CD8-positive, alpha-beta memory T cell (primary cell): ENCODE data around the gene AP5B1. TPM values are rescaled to one million over a fixed set of nuclear protein-coding genes. Genes with fewer than 3 reads are reported as not detected.
A peak's percentile ranks its signal among the peaks of the same experiment; 100 is the strongest.

Experiments
- CTCF ChIA-PET: fragments of 350-600 bp; sonication (Branson Sonifier 250); formaldehyde crosslinking; loops from one replicate; lab custom pipeline; 2021; ENCODE audit warnings: antibody characterized with exemption; lab: Charles Lee
- POLR2A ChIA-PET: fragments of 350-600 bp; sonication (Branson Sonifier 250); formaldehyde crosslinking; loops from one replicate; lab custom pipeline; 2021; ENCODE audit warnings: antibody characterized with exemption; lab: Charles Lee
- DNase-seq, 5 donors: peaks; one replicate each; pipeline versions ENCODE4 v3.0.0 to v3.0.0-alpha.2; 2020 to 2022; ENCODE audit warnings: mixed read lengths in 1 of 5
- H3K27ac ChIP-seq: one replicate; pipeline ENCODE4 v1.7.0; 2013; ENCODE audit warnings: low read depth, mild to moderate bottlenecking, low read length, moderate library complexity
- H3K27me3 ChIP-seq: 2 replicates; pipeline ENCODE4 v1.7.0; 2013; ENCODE audit warnings: low read length, mild to moderate bottlenecking; ENCODE audit not compliant: insufficient read depth, poor library complexity, severe bottlenecking
- H3K36me3 ChIP-seq: 2 replicates; pipeline ENCODE4 v1.7.0; 2013; ENCODE audit warnings: mild to moderate bottlenecking, low read length, moderate library complexity; ENCODE audit not compliant: insufficient read depth
- H3K4me1 ChIP-seq: 2 replicates; pipeline ENCODE4 v1.7.0; 2013; ENCODE audit warnings: mild to moderate bottlenecking, low read length, moderate library complexity; ENCODE audit not compliant: insufficient read depth
- H3K4me3 ChIP-seq: 2 replicates; pipeline ENCODE4 v1.7.0; 2013; ENCODE audit warnings: mild to moderate bottlenecking, low read length
- H3K9me3 ChIP-seq: 2 replicates; pipeline ENCODE4 v1.7.0; 2013; ENCODE audit warnings: mild to moderate bottlenecking, low read length
- H3K27ac Mint-ChIP-seq, 8 donors: one replicate each; pipeline ENCODE4 v1.8.0; 2020 to 2021; ENCODE audit warnings: mixed read lengths in 8 of 8, mild to moderate bottlenecking in 6 of 8, inconsistent platforms in 3 of 8, moderate library complexity in 3 of 8
- H3K27me3 Mint-ChIP-seq, 2 donors: one replicate each; pipeline ENCODE4 v1.8.0; 2020 to 2021; ENCODE audit warnings: mixed read lengths in 2 of 2, mild to moderate bottlenecking in 1 of 2, moderate library complexity in 1 of 2
- H3K36me3 Mint-ChIP-seq, 3 donors: one replicate each; pipeline ENCODE4 v1.8.0; 2020 to 2021; ENCODE audit warnings: mixed read lengths in 3 of 3, inconsistent platforms in 1 of 3, mild to moderate bottlenecking in 1 of 3
- H3K4me1 Mint-ChIP-seq, 3 donors: one replicate each; pipeline ENCODE4 v1.8.0; 2020 to 2021; ENCODE audit warnings: mixed read lengths in 3 of 3, inconsistent platforms in 1 of 3, mild to moderate bottlenecking in 1 of 3
- H3K4me3 Mint-ChIP-seq, 7 donors: one replicate each; pipeline ENCODE4 v1.8.0; 2020 to 2021; ENCODE audit warnings: mixed read lengths in 7 of 7, mild to moderate bottlenecking in 6 of 7, moderate library complexity in 4 of 7, inconsistent platforms in 2 of 7
- H3K9me3 Mint-ChIP-seq, 5 donors: one replicate each; pipeline ENCODE4 v1.8.0; 2020 to 2022; ENCODE audit warnings: mixed read lengths in 5 of 5, mild to moderate bottlenecking in 3 of 5, moderate library complexity in 2 of 5, inconsistent platforms in 1 of 5
- polyA plus RNA-seq: library from polyadenylated mRNA; unstranded; fragments of 300-500 nt; fragmentation: Illumina TruSeq; gene quantifications from one replicate; pipeline ENCODE4 v1.2.3, GENCODE V29; 2021
- total RNA-seq, 2 experiments: library from RNA; stranded (reverse); gene quantifications; one replicate each; pipeline ENCODE4 v1.2.3, GENCODE V29; 2021

Gene AP5B1
- total RNA-seq (10 to 100 TPM; 16.2 to 17.4 TPM), polyA plus RNA-seq (18.1 TPM)

DNA sequence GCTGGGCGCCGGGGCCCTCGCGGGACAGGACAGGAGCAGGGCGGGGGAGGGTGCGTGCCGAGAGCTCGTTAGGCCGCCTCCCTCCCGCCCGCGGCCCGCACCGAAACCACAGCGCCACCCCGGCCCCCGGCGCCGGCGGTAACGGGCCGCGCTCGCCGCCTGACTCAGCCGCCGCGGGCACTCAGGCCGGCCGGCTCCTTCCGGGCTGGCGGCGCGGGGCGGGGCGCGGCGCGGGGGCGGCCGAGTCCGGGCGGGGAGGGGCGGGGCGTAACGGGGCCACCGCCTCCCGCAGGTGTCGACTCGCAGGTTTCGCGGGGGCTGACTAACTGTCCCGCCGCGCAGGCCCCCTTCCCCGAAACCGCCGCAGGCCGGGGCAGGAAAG is at the start of gene AP5B1:
Gene AP5B1, minus strand, starts transcription at position 207 of the 382 bp plus-strand sequence. CDS start 385 bp downstream, outside the sequence.
- peak within 1 kb of the TSS; percentile 76 for H3K4me3 ChIP-seq
- Mint-ChIP-seq H3K4me3 (peak within 1 kb of the TSS; percentile 68 to 92 (median 84)), H3K36me3 (peaks cover 0 to 27% (median 0%) of the 10 kb centered on the region in 3 donors), H3K9me3 (no peaks in the 10 kb centered on the region), H3K27me3 (peaks cover 3 to 4% of the 10 kb centered on the region in 2 donors), H3K4me1 (peaks cover 9 to 42% (median 14%) of the 10 kb centered on the region in 3 donors), H3K27ac (peak within 1 kb of the TSS in 7 of 8 donors; percentile 23 to 87 (median 61))
- no peaks in the 10 kb centered on the region for H3K36me3 ChIP-seq
- CTCF ChIA-PET, result interaction anchor here (0.6 to 3.8 kb wide), 19 partner anchors 8 to 740 kb away, joined by 3 to 47 read pairs (median 6); partner anchors contain the start of genes CCDC85B, FIBP, KAT5 and MUS81
- POLR2A ChIA-PET, result interaction anchor here (0.5 to 1.0 kb wide), 4 partner anchors 37 to 367 kb away, joined by 3 to 5 read pairs (median 4); partner anchors contain the start of genes RELA and RNASEH2C
- peak; percentile 67 to 82 (median 70) for DNase-seq
- peaks cover 20% of the 10 kb centered on the region for H3K4me1 ChIP-seq
- H3K27ac ChIP-seq, result peak within 1 kb of the TSS; percentile 64
- no peaks in the 10 kb centered on the region for H3K27me3 ChIP-seq
- H3K9me3 ChIP-seq, result no peaks in the 10 kb centered on the region

GRCh38 chr11:65829459-65829858 is 48.7 kb upstream of the AP5B1 start:
- Mint-ChIP-seq H3K4me1 (peaks cover 8 to 14% (median 13%) of the 10 kb centered on the region in 3 donors), H3K36me3 (no peaks in the 10 kb centered on the region), H3K27me3 (peaks cover 0 to 2% of the 10 kb centered on the region in 2 donors), H3K4me3 (no peak overlapping the region), H3K9me3 (no peaks in the 10 kb centered on the region), H3K27ac (no peak overlapping the region)
- DNase-seq, result no peak
- Histone ChIP-seq H3K4me3 (no peak overlapping the region), H3K27ac (no peak overlapping the region), H3K4me1 (peaks cover 14% of the 10 kb centered on the region), H3K27me3 (no peaks in the 10 kb centered on the region), H3K36me3 (no peaks in the 10 kb centered on the region), H3K9me3 (no peaks in the 10 kb centered on the region)
- ChIA-PET POLR2A (interaction anchor here (0.6 kb wide), 1 partner anchor 1016 kb away, joined by 3 read pairs; no protein-coding TSS in a partner anchor), CTCF (interaction anchor here (1.0 to 1.1 kb wide), 2 partner anchors 60 to 204 kb away, joined by 3 to 6 read pairs; no protein-coding TSS in a partner anchor)

DNA sequence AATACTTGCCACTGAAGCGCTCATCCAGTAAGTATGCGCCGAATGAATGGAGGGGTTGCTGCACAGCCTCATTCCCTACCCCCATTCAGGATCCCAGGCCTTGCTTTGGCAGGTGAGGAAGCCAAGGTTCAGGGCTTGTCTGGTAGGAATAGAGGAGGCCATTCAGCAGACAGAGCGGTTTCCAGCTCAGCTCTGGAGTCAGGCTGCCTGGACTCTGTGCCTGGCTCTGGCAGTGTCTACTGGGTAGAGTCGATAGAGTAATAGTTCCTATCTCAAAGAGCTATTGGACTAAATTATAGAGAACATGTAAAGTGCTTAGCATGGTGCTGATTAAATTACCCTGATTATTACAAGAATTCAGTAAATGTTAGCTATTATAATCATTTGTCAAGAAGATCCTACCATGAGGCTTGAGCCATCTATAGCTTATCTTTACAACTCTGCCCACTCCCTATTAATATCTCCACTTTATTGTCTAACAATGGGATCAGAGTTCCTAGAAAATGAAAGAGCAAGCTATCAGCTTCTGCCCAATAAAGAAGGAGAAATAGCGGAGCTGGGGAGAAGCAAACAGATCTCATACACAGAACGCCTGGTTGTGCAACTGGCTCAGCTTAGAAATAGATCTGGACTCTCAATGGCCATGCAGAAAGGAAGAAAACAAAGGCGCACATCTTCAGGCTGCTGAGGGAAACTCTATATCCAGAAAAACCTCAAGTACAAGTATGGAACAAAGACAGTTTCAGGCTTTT is 46.4 kb upstream of the AP5B1 start:
- H3K4me1 ChIP-seq, result no peaks in the 10 kb centered on the region
- peaks cover 0 to 9% (median 8%) of the 10 kb centered on the region in 3 donors for H3K4me1 Mint-ChIP-seq
- CTCF ChIA-PET, result interaction anchor here (0.6 to 1.6 kb wide), 6 partner anchors 10 to 63 kb away, joined by 3 to 5 read pairs (median 3); partner anchors contain the start of gene CCDC85B
- no peaks in the 10 kb centered on the region for H3K9me3 Mint-ChIP-seq
- peaks cover 0 to 2% of the 10 kb centered on the region in 2 donors for H3K27me3 Mint-ChIP-seq
- H3K4me3 ChIP-seq, result no peak overlapping the region
- H3K9me3 ChIP-seq, result no peaks in the 10 kb centered on the region
- no peaks in the 10 kb centered on the region for H3K36me3 ChIP-seq
- no peaks in the 10 kb centered on the region for H3K27me3 ChIP-seq
- H3K4me3 Mint-ChIP-seq, result no peak overlapping the region
- no peak for DNase-seq
- H3K27ac Mint-ChIP-seq, result no peak overlapping the region
- H3K36me3 Mint-ChIP-seq, result no peaks in the 10 kb centered on the region
- POLR2A ChIA-PET, result no interaction called here
- H3K27ac ChIP-seq, result no peak overlapping the region

- no peaks in the 10 kb centered on the region for H3K9me3 Mint-ChIP-seq
- ChIA-PET CTCF (interaction anchor here (1.0 to 2.0 kb wide), 4 partner anchors 37 to 112 kb away, joined by 4 to 5 read pairs (median 4); partner anchors contain the start of gene MUS81), POLR2A (no interaction called here)
- Histone ChIP-seq H3K9me3 (no peaks in the 10 kb centered on the region), H3K36me3 (no peaks in the 10 kb centered on the region), H3K27me3 (no peaks in the 10 kb centered on the region), H3K4me3 (no peak overlapping the region), H3K27ac (no peak overlapping the region), H3K4me1 (no peaks in the 10 kb centered on the region)
- no peak for DNase-seq
- H3K4me3 Mint-ChIP-seq, result no peak overlapping the region
- peak overlapping the region in 1 of 8 donors; percentile 34 for H3K27ac Mint-ChIP-seq
- H3K27me3 Mint-ChIP-seq, result no peaks in the 10 kb centered on the region
- H3K4me1 Mint-ChIP-seq, result peaks cover 0 to 3% (median 0%) of the 10 kb centered on the region in 3 donors
- no peaks in the 10 kb centered on the region for H3K36me3 Mint-ChIP-seq
Observed at GRCh38 chr11:65822776-65823528, 42.2 kb upstream of the AP5B1 start.

- no peak overlapping the region for H3K27ac Mint-ChIP-seq
- POLR2A ChIA-PET, result no interaction called here
- no peaks in the 10 kb centered on the region for H3K27me3 ChIP-seq
- CTCF ChIA-PET, result no interaction called here
- H3K27ac ChIP-seq, result no peak overlapping the region
- H3K4me1 Mint-ChIP-seq, result peaks cover 8 to 11% (median 10%) of the 10 kb centered on the region in 3 donors
- DNase-seq, result no peak
- H3K4me1 ChIP-seq, result peaks cover 10% of the 10 kb centered on the region
- H3K27me3 Mint-ChIP-seq, result no peaks in the 10 kb centered on the region
- no peak overlapping the region for H3K4me3 ChIP-seq
- H3K9me3 Mint-ChIP-seq, result no peaks in the 10 kb centered on the region
- no peaks in the 10 kb centered on the region for H3K9me3 ChIP-seq
- H3K36me3 Mint-ChIP-seq, result no peaks in the 10 kb centered on the region
- no peak overlapping the region for H3K4me3 Mint-ChIP-seq
- H3K36me3 ChIP-seq, result no peaks in the 10 kb centered on the region
Observed at GRCh38 chr11:65821107-65821506, 40.3 kb upstream of the AP5B1 start.

DNA sequence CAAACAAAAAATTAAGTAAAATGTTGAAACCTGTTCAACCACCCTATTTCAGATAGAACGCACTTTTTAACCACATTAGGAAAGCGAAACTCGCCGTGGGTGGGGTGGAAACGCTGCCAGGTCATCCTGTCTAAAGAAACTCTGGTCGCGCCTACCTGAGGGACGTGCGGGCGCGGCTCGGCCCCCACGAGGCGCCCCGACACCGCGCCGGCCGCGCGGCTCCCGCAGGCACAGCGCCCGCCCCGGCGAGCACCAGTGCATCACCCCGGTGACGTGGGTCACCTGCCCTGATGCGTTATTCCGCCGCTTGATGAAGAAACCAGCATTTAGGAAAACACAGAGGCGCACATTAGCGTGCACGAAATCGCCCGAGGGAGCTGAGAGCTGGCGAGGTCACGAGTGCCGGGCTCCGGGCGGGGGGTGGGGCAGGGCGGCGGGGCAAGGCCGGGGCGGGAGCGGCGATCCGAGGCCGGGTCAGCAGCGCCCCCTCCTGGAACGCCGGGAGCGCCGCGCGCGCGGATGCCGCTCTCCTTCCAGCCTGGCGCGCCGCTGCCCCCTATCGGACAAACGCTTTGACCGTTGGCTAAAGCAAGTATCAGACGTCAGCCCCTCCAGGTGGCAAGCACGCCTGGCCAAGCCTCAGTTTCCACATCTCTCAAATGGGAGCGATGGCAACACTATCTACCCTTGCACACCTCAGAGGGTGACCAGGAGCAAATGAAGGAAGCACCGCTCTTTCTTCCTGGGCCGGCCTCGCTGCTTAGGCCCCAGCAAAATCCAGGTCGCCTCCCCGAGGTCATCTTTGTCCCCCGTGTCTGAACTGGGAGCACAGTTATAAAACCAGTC is 37.3 kb upstream of the AP5B1 start:
- H3K27me3 Mint-ChIP-seq, result no peaks in the 10 kb centered on the region
- ChIA-PET POLR2A (interaction anchor here (0.6 to 1.0 kb wide), 5 partner anchors 38 to 271 kb away, joined by 3 to 5 read pairs (median 5); no protein-coding TSS in a partner anchor), CTCF (interaction anchor here (0.5 to 5.0 kb wide), 25 partner anchors 10 to 692 kb away, joined by 3 to 50 read pairs (median 5); partner anchors contain the start of genes AP5B1, FIBP, KAT5 and SNX32)
- H3K4me1 ChIP-seq, result peaks cover 10% of the 10 kb centered on the region
- H3K9me3 Mint-ChIP-seq, result no peaks in the 10 kb centered on the region
- peak overlapping the region; percentile 53 for H3K27ac ChIP-seq
- peaks cover 8 to 11% (median 10%) of the 10 kb centered on the region in 3 donors for H3K4me1 Mint-ChIP-seq
- peak overlapping the region in 7 of 8 donors; percentile 70 to 90 (median 77) for H3K27ac Mint-ChIP-seq
- H3K4me3 Mint-ChIP-seq, result peak overlapping the region; percentile 74 to 85 (median 81)
- no peaks in the 10 kb centered on the region for H3K9me3 ChIP-seq
- peaks cover 0 to 3% (median 0%) of the 10 kb centered on the region in 3 donors for H3K36me3 Mint-ChIP-seq
- H3K27me3 ChIP-seq, result no peaks in the 10 kb centered on the region
- no peaks in the 10 kb centered on the region for H3K36me3 ChIP-seq
- DNase-seq, result peak; percentile 87 to 97 (median 93)
- peak overlapping the region; percentile 62 for H3K4me3 ChIP-seq
